WTC11 (cell line): ENCODE data around the gene OSTN. TPM values are rescaled to one million over a fixed set of nuclear protein-coding genes. Genes with fewer than 3 reads are reported as not detected.

Experiments
- ATAC-seq: fragments of 200-7000 bp; cut with Tn5 transposase; 2 replicates; pipeline ENCODE4 v1.10.0; 2021; ENCODE audit warnings: mild to moderate bottlenecking, moderate library complexity
- CTCF ChIA-PET: fragments of 300-600 bp; sonication (Branson Sonifier 250); formaldehyde crosslinking; loops from one replicate; lab custom pipeline; 2021; ENCODE audit warnings: antibody characterized with exemption; lab: Charles Lee
- POLR2A ChIA-PET: fragments of 350-600 bp; sonication (Branson Sonifier 250); formaldehyde crosslinking; loops from one replicate; lab custom pipeline; 2021; ENCODE audit warnings: antibody characterized with exemption; lab: Charles Lee
- DNase-seq: peaks from one replicate; pipeline ENCODE4 v3.0.0; 2021; ENCODE audit warnings: low spot score
- H3K27ac Mint-ChIP-seq: 2 replicates; pipeline ENCODE4 v1.8.0; 2021; ENCODE audit warnings: mixed read lengths
- H3K27me3 Mint-ChIP-seq: 2 replicates; pipeline ENCODE4 v1.8.0; 2021; ENCODE audit warnings: low read depth, mild to moderate bottlenecking, moderate library complexity, mixed read lengths
- H3K36me3 Mint-ChIP-seq: 2 replicates; pipeline ENCODE4 v1.8.0; 2021; ENCODE audit warnings: mixed read lengths
- H3K4me1 Mint-ChIP-seq: 2 replicates; pipeline ENCODE4 v1.8.0; 2022; ENCODE audit warnings: mixed read lengths
- H3K4me3 Mint-ChIP-seq: 2 replicates; pipeline ENCODE4 v1.8.0; 2021; ENCODE audit warnings: mild to moderate bottlenecking, moderate library complexity, mixed read lengths
- H3K9me3 Mint-ChIP-seq: 2 replicates; pipeline ENCODE4 v1.8.0; 2021; ENCODE audit warnings: mixed read lengths
- CREB1 ChIP-seq: sonication (generic); formaldehyde crosslinking; IDR thresholded peaks from 2 replicates; pipeline ENCODE4 v1.8.0; 2023; ENCODE audit warnings: mild to moderate bottlenecking, missing genetic modification reagents
- ESRRA ChIP-seq: sonication (generic); formaldehyde crosslinking; IDR thresholded peaks from 2 replicates; pipeline ENCODE4 v1.8.1; 2022; ENCODE audit warnings: mild to moderate bottlenecking, missing genetic modification reagents, borderline replicate concordance
- ETV6 ChIP-seq: sonication (generic); formaldehyde crosslinking; IDR thresholded peaks from 2 replicates; pipeline ENCODE4 v1.8.1; 2022; ENCODE audit warnings: mild to moderate bottlenecking, missing genetic modification reagents
- FOXJ3 ChIP-seq: sonication (generic); formaldehyde crosslinking; IDR thresholded peaks from 2 replicates; pipeline ENCODE4 v1.9.0; 2021; ENCODE audit warnings: missing genetic modification reagents, mild to moderate bottlenecking, borderline replicate concordance
- IRF1 ChIP-seq: sonication (generic); formaldehyde crosslinking; IDR thresholded peaks from 2 replicates; pipeline ENCODE4 v1.8.0; 2023; ENCODE audit warnings: missing genetic modification reagents
- JAZF1 ChIP-seq: fragments of 250-450 bp; sonication (Bioruptor Pico); IDR thresholded peaks from 2 replicates; pipeline ENCODE4 v1.9.0; 2021; ENCODE audit warnings: moderate library complexity, mild to moderate bottlenecking, inconsistent platforms
- NFATC4 ChIP-seq: fragments of 250-450 bp; sonication (Bioruptor Pico); IDR thresholded peaks from 2 replicates; pipeline ENCODE4 v1.9.0; 2021; ENCODE audit warnings: mild to moderate bottlenecking
- TCF7 ChIP-seq: sonication (generic); formaldehyde crosslinking; IDR thresholded peaks from 2 replicates; pipeline ENCODE4 v1.8.0; 2022; ENCODE audit warnings: mild to moderate bottlenecking, low read depth, missing genetic modification reagents, moderate library complexity
- TEAD1 ChIP-seq: sonication (generic); formaldehyde crosslinking; IDR thresholded peaks from 2 replicates; pipeline ENCODE4 v1.8.0; 2022; ENCODE audit warnings: mild to moderate bottlenecking, missing genetic modification reagents
- TEAD4 ChIP-seq: sonication (generic); formaldehyde crosslinking; IDR thresholded peaks from 2 replicates; pipeline ENCODE4 v1.8.0; 2022; ENCODE audit warnings: mild to moderate bottlenecking, missing genetic modification reagents
- ZBTB21 ChIP-seq: sonication (generic); formaldehyde crosslinking; IDR thresholded peaks from 2 replicates; pipeline ENCODE4 v1.8.1; 2023; ENCODE audit warnings: mild to moderate bottlenecking, missing genetic modification reagents, borderline replicate concordance
- ZNF121 ChIP-seq: sonication (generic); formaldehyde crosslinking; IDR thresholded peaks from 2 replicates; pipeline ENCODE4 v1.8.0; 2023; ENCODE audit warnings: missing genetic modification reagents
- ZNF317 ChIP-seq: sonication (generic); formaldehyde crosslinking; IDR thresholded peaks from 2 replicates; pipeline ENCODE4 v1.8.1; 2023; ENCODE audit warnings: low read depth, mild to moderate bottlenecking, moderate library complexity, missing genetic modification reagents, borderline replicate concordance
- ZNF532 ChIP-seq: fragments of 250-450 bp; sonication (Bioruptor Pico); IDR thresholded peaks from 2 replicates; pipeline ENCODE4 v1.9.0; 2021; ENCODE audit warnings: mild to moderate bottlenecking, borderline replicate concordance
- total RNA-seq: library from RNA; stranded (reverse); gene quantifications from 3 replicates; pipeline ENCODE4 v1.2.3, GENCODE V29; 2021
- TF ChIP-seq, protein P1 (sequence below): sonication (generic); formaldehyde crosslinking; conservative IDR thresholded peaks from 2 replicates; pipeline ENCODE4 v1.8.1; 2023; ENCODE audit warnings: mild to moderate bottlenecking, low read depth, missing genetic modification reagents, moderate library complexity

Gene OSTN
- total RNA-seq, 1 experiment from 2014 or later, result not detected

- TF ChIP-seq ZNF121 (CRISPR knock-in tag) (no peak), IRF1 (CRISPR knock-in tag) (no peak), TEAD4 (no peak), TEAD1 (CRISPR knock-in tag) (no peak)
Measured at GRCh38 chr3:191280882-191281281, 81.8 kb downstream of the OSTN start (continued).

DNA sequence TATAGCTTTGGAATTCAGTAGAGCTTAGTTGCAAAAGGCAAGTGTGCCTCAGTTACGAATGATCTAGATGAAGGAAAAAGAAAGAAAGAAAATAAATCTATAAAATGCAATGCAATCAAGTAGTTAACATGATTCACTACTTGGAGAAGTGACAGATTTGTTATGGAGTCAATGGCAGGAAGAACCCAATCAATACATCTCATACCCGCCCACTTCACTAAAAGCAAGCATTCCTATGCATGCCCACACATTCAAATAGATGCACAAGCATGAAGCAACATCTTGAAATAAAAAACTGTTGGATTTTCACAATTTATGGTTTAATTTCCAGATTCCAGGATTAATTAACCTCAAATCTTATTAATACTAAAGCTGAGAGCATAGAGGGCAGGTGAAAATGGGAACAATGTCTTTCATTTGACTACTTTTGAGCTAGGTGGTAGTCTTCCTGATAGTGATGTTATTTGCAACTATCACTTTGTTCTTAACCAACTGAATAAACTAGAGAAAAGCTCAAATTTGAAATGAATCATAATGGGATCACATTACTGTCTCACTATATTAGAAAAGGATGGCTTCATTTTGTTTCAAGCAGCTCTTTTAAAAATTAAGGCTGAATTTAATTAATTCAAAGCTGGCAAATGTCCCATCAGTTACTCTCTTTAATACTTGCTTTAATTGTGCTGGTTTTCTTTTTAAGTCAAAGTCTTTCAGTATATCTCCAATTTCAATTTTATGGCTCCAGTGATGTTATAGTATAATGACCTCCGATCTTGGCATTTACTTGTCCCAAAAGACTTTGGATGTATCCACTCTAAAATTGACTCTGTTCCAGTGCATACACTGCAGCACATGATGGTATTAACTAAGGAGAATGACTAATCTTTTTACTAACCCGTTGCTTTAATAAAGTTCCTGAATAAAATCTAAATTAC is 83.5 kb downstream of the OSTN start:
- CTCF ChIA-PET, result no interaction called here

GRCh38 chr3:191283400-191283799 is 84.4 kb downstream of the OSTN start:
- H3K27me3 Mint-ChIP-seq, result no peaks in the 10 kb centered on the region
- DNase-seq (no peak), ATAC-seq (no peak)
- POLR2A ChIA-PET, result no interaction called here
- H3K27ac Mint-ChIP-seq, result no peak overlapping the region
- CTCF ChIA-PET, result no interaction called here
- no peaks in the 10 kb centered on the region for H3K9me3 Mint-ChIP-seq
- H3K4me3 Mint-ChIP-seq, result no peak overlapping the region
- TF ChIP-seq JAZF1 (CRISPR knock-in tag) (no peak), ZNF317 (CRISPR knock-in tag) (no peak), ETV6 (no peak)
- TF ChIP-seq, protein P1, sequence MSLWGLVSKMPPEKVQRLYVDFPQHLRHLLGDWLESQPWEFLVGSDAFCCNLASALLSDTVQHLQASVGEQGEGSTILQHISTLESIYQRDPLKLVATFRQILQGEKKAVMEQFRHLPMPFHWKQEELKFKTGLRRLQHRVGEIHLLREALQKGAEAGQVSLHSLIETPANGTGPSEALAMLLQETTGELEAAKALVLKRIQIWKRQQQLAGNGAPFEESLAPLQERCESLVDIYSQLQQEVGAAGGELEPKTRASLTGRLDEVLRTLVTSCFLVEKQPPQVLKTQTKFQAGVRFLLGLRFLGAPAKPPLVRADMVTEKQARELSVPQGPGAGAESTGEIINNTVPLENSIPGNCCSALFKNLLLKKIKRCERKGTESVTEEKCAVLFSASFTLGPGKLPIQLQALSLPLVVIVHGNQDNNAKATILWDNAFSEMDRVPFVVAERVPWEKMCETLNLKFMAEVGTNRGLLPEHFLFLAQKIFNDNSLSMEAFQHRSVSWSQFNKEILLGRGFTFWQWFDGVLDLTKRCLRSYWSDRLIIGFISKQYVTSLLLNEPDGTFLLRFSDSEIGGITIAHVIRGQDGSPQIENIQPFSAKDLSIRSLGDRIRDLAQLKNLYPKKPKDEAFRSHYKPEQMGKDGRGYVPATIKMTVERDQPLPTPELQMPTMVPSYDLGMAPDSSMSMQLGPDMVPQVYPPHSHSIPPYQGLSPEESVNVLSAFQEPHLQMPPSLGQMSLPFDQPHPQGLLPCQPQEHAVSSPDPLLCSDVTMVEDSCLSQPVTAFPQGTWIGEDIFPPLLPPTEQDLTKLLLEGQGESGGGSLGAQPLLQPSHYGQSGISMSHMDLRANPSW (CRISPR knock-in tag), result no peak
- TF ChIP-seq, all 79 proteins: peak for 0
- Mint-ChIP-seq H3K4me1 (no peaks in the 10 kb centered on the region), H3K36me3 (no peaks in the 10 kb centered on the region)

More for the DNA sequence above, 83.5 kb downstream of the OSTN start:
- Mint-ChIP-seq H3K4me3 (no peak overlapping the region), H3K9me3 (no peaks in the 10 kb centered on the region), H3K4me1 (no peaks in the 10 kb centered on the region), H3K27me3 (no peaks in the 10 kb centered on the region), H3K36me3 (no peaks in the 10 kb centered on the region), H3K27ac (no peak overlapping the region)
- DNase-seq (no peak), ATAC-seq (no peak)
- TF ChIP-seq NFATC4 (CRISPR knock-in tag) (no peak), ZBTB21 (CRISPR knock-in tag) (no peak)
- POLR2A ChIA-PET, result no interaction called here

GRCh38 chr3:191290311-191291025 is 91.4 kb downstream of the OSTN start:
- H3K27me3 Mint-ChIP-seq, result no peaks in the 10 kb centered on the region
- ChIA-PET POLR2A (no interaction called here), CTCF (no interaction called here)
- no peak overlapping the region for H3K4me3 Mint-ChIP-seq
- no peak for DNase-seq
- ATAC-seq, result no peak
- no peaks in the 10 kb centered on the region for H3K4me1 Mint-ChIP-seq
- H3K27ac Mint-ChIP-seq, result no peak overlapping the region
- no peaks in the 10 kb centered on the region for H3K36me3 Mint-ChIP-seq
- H3K9me3 Mint-ChIP-seq, result no peaks in the 10 kb centered on the region
- TF ChIP-seq IRF1 (CRISPR knock-in tag) (no peak), FOXJ3 (no peak), TCF7 (CRISPR knock-in tag) (no peak), ZNF532 (no peak), CREB1 (CRISPR knock-in tag) (no peak), ESRRA (CRISPR knock-in tag) (no peak), TEAD1 (CRISPR knock-in tag) (no peak)
- TF ChIP-seq, protein P1 (CRISPR knock-in tag), result no peak
